PC-9 (cell line): ENCODE measurements around the gene BARHL1.

Source experiments
- EZH2 ChIP-seq: fragments of 200-600 bp; sonication (generic); IDR thresholded peaks from 2 replicates; pipeline ENCODE4 v1.8.0; 2017; ENCODE audit warnings: antibody characterized with exemption, low read depth
- TF ChIP-seq, protein P1 (sequence below): fragments of 200-600 bp; sonication (generic); conservative IDR thresholded peaks from 2 replicates; pipeline ENCODE4 v1.6.1; 2017; ENCODE audit warnings: mixed run types, antibody characterized with exemption, mild to moderate bottlenecking, moderate library complexity

DNA sequence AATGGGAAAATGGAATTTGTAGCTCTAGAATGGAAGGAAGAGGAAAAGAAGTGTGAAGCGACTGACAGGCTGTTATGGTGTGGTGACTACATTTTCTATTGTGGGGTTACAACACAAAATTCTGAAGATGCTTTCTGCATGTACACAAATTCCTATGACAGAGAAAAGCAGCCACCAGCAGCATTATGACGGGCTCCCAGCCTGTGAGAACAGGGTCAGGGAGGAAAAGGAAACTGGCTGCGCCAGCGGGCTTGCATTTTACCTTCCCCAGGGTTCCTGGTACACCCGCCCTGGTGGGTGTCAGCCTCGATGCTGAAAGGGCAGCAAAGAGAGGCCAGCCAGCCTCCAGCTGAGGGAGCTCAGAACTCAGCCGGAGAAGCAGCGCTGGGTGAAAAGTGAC, 46.3 kb downstream of the BARHL1 start:
- no peak for TF ChIP-seq EZH2
- TF ChIP-seq, protein P1, sequence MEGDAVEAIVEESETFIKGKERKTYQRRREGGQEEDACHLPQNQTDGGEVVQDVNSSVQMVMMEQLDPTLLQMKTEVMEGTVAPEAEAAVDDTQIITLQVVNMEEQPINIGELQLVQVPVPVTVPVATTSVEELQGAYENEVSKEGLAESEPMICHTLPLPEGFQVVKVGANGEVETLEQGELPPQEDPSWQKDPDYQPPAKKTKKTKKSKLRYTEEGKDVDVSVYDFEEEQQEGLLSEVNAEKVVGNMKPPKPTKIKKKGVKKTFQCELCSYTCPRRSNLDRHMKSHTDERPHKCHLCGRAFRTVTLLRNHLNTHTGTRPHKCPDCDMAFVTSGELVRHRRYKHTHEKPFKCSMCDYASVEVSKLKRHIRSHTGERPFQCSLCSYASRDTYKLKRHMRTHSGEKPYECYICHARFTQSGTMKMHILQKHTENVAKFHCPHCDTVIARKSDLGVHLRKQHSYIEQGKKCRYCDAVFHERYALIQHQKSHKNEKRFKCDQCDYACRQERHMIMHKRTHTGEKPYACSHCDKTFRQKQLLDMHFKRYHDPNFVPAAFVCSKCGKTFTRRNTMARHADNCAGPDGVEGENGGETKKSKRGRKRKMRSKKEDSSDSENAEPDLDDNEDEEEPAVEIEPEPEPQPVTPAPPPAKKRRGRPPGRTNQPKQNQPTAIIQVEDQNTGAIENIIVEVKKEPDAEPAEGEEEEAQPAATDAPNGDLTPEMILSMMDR: no peak
